ENCODE measurements around the gene MNDA.
"Not testable (repeated sequence)": the region's sequence is repeated elsewhere in the genome, so short reads cannot be mapped to it uniquely, and the experiment has no call there.

The MNDA gene

DNA sequence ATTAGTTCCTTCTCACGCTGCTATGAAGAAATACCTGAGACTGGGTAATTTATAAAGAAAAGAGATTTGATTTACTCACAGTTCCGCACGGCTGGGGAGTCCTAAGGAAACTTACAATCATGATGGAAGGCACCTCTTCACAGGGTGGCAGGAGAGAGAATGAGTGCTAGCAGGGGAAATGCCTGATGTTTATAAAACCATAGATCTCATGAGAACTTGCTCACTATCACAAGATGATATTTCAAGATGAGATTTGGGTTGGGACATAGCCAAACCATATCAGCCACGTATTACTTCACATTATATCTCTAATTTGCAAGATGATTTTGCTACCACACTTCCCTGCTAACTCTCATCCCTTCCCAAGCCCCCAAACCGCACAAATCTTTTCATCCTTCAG lies 9.1 kb downstream of the MNDA start:
- no peaks in the 10 kb centered on the region for H3K9me3 ChIP-seq (ENCODE audit: control insufficient read depth, low read length)
- no peak overlapping the region for H3K4me2 ChIP-seq (ENCODE audit: low read length)

DNA sequence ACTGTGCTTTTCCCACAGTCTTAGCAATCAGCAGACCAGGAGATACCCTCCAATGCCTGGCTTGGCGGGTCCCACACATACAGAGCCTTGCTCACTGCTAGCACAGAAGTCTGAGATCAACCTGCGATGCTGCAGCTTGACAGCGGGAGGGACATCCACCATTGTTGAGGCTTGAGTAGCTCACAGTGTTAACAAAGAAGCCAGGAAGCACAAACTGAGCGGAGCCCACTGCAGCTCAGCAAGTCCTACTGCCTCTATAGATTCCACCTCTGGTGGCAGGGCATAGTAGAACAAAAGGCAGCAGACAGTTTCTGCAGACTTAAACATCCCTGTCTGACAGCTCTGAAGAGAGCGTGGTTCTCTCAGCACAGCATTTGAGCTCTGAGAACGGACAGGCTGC lies 33.4 kb downstream of the MNDA start:
- H3K4me3 ChIP-seq (ENCODE audit: low read depth, low read length), result no peak overlapping the region
- no peaks in the 10 kb centered on the region for H3K79me2 ChIP-seq
- H3K27ac ChIP-seq, result no peak overlapping the region
- H3K4me2 ChIP-seq (ENCODE audit: low read length), result no peak overlapping the region
- H3K9me3 ChIP-seq (ENCODE audit: control insufficient read depth, low read length), result no peaks in the 10 kb centered on the region
- TF ChIP-seq, protein P1, sequence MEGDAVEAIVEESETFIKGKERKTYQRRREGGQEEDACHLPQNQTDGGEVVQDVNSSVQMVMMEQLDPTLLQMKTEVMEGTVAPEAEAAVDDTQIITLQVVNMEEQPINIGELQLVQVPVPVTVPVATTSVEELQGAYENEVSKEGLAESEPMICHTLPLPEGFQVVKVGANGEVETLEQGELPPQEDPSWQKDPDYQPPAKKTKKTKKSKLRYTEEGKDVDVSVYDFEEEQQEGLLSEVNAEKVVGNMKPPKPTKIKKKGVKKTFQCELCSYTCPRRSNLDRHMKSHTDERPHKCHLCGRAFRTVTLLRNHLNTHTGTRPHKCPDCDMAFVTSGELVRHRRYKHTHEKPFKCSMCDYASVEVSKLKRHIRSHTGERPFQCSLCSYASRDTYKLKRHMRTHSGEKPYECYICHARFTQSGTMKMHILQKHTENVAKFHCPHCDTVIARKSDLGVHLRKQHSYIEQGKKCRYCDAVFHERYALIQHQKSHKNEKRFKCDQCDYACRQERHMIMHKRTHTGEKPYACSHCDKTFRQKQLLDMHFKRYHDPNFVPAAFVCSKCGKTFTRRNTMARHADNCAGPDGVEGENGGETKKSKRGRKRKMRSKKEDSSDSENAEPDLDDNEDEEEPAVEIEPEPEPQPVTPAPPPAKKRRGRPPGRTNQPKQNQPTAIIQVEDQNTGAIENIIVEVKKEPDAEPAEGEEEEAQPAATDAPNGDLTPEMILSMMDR (IDR thresholded peaks at IDR 0.05), result no peak
- no peak overlapping the region for H3K9ac ChIP-seq
- no peak overlapping the region for H2AFZ ChIP-seq
- no peaks in the 10 kb centered on the region for H3K36me3 ChIP-seq (ENCODE audit: control insufficient read depth, insufficient read depth, low read length)
- no peaks in the 10 kb centered on the region for H3K27me3 ChIP-seq (ENCODE audit: control insufficient read depth, insufficient read depth, low read length)
- no peaks in the 10 kb centered on the region for H3K4me1 ChIP-seq

More for the DNA sequence above, 9.1 kb downstream of the MNDA start:
- H3K9ac ChIP-seq, result no peak overlapping the region
- no peak overlapping the region for H3K27ac ChIP-seq
- no peaks in the 10 kb centered on the region for H3K27me3 ChIP-seq (ENCODE audit: control insufficient read depth, insufficient read depth, low read length)
- H2AFZ ChIP-seq, result no peak overlapping the region
- no peaks in the 10 kb centered on the region for H3K4me1 ChIP-seq
- no peaks in the 10 kb centered on the region for H3K79me2 ChIP-seq
- TF ChIP-seq, protein P1 (IDR thresholded peaks at IDR 0.05), result no peak
- H3K36me3 ChIP-seq (ENCODE audit: control insufficient read depth, insufficient read depth, low read length), result no peaks in the 10 kb centered on the region
- no peak overlapping the region for H3K4me3 ChIP-seq (ENCODE audit: low read depth, low read length)

GRCh38 chr1:158870438-158870837 lies 39.3 kb downstream of the MNDA start:
- not testable (repeated sequence) for H3K27ac ChIP-seq; H3K4me2 ChIP-seq (ENCODE audit: low read length); H3K4me3 ChIP-seq (ENCODE audit: low read depth, low read length); H3K79me2 ChIP-seq; H3K27me3 ChIP-seq (ENCODE audit: control insufficient read depth, insufficient read depth, low read length); H3K9me3 ChIP-seq (ENCODE audit: control insufficient read depth, low read length); H3K4me1 ChIP-seq; H3K36me3 ChIP-seq (ENCODE audit: control insufficient read depth, insufficient read depth, low read length); H2AFZ ChIP-seq; H3K9ac ChIP-seq

GRCh38 chr1:158873141-158873540 lies 42.0 kb downstream of the MNDA start:
- H3K36me3 ChIP-seq (ENCODE audit: control insufficient read depth, insufficient read depth, low read length), result no peaks in the 10 kb centered on the region
- H3K9ac ChIP-seq, result no peak overlapping the region
- no peaks in the 10 kb centered on the region for H3K9me3 ChIP-seq (ENCODE audit: control insufficient read depth, low read length)
- no peak overlapping the region for H3K27ac ChIP-seq
- TF ChIP-seq, protein P1 (IDR thresholded peaks at IDR 0.05), result no peak
- no peak overlapping the region for H2AFZ ChIP-seq
- H3K4me2 ChIP-seq (ENCODE audit: low read length), result no peak overlapping the region
- no peak overlapping the region for H3K4me3 ChIP-seq (ENCODE audit: low read depth, low read length)
- no peaks in the 10 kb centered on the region for H3K27me3 ChIP-seq (ENCODE audit: control insufficient read depth, insufficient read depth, low read length)
- H3K4me1 ChIP-seq, result no peaks in the 10 kb centered on the region
- H3K79me2 ChIP-seq, result no peaks in the 10 kb centered on the region

DNA sequence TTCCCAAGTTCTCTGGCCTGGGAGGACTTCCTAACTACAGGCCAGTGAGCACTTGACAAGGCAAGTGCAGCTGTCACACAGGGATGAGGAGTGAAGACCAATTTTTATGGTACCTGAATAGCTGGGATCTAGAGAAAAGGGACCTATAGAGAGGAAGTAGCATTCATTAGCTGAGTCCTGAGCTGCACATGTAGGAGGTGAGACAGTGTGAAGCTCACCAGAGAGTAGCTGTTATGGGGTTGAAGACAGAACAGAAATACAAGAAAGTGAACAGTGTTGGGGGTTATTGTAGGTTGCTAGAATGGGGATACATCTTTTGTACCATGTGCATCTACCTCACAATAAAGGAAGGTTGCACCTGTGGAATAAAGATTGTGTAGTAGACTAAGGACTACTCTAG lies 62.5 kb downstream of the MNDA start:
- Histone ChIP-seq H3K27ac (no peak overlapping the region), H2AFZ (no peak overlapping the region), H3K27me3 (ENCODE audit: control insufficient read depth, insufficient read depth, low read length) (no peaks in the 10 kb centered on the region), H3K79me2 (no peaks in the 10 kb centered on the region), H3K4me2 (ENCODE audit: low read length) (no peak overlapping the region), H3K9ac (no peak overlapping the region), H3K36me3 (ENCODE audit: control insufficient read depth, insufficient read depth, low read length) (no peaks in the 10 kb centered on the region), H3K9me3 (ENCODE audit: control insufficient read depth, low read length) (no peaks in the 10 kb centered on the region), H3K4me3 (ENCODE audit: low read depth, low read length) (no peak overlapping the region), H3K4me1 (no peaks in the 10 kb centered on the region)
- TF ChIP-seq, protein P1 (IDR thresholded peaks at IDR 0.05), result no peak
